OCI-LY7 (cell line): ENCODE measurements around the gene HCFC1. TPM values are rescaled to one million over a fixed set of nuclear protein-coding genes. Genes with fewer than 3 reads are reported as not detected.

ENCODE experiments used
- BruUV-seq: library from RNA; stranded (reverse); fragments of 400-500 nt; replicated peaks from 2 replicates; lab custom pipeline; 2021; lab: Mats Ljungman, UMichigan
- CTCF ChIA-PET: fragments of 300-600 bp; sonication (Branson Sonifier 250); formaldehyde crosslinking; loops from one replicate; lab custom pipeline; 2022; ENCODE audit warnings: antibody characterized with exemption; ENCODE audit not compliant: unreplicated experiment; lab: Charles Lee
- POLR2A ChIA-PET: fragments of 300-600 bp; sonication (Branson Sonifier 250); formaldehyde crosslinking; loops from one replicate; lab custom pipeline; 2022; ENCODE audit warnings: antibody characterized with exemption; lab: Charles Lee
- DNase-seq: peaks from one replicate; pipeline ENCODE4 v3.0.0-alpha.2; 2015; ENCODE audit warnings: low spot score
- H2AFZ ChIP-seq: fragments of 200-600 bp; sonication (generic), shearing (Covaris generic); 2 replicates; pipeline ENCODE4 v1.6.1; 2014; ENCODE audit warnings: mild to moderate bottlenecking, antibody characterized with exemption, low read length, moderate library complexity
- H3K27ac ChIP-seq: fragments of 200-600 bp; sonication (generic); 2 replicates; pipeline ENCODE4 v1.5.1; 2014; ENCODE audit warnings: mixed run types, low read depth, mild to moderate bottlenecking, moderate library complexity, low read length, inconsistent platforms; ENCODE audit not compliant: poor library complexity, severe bottlenecking
- H3K36me3 ChIP-seq: fragments of 200-600 bp; sonication (generic); 2 replicates; pipeline ENCODE4 v1.6.1; 2014; ENCODE audit warnings: mild to moderate bottlenecking, antibody characterized with exemption, low read length, moderate library complexity, mixed read lengths; ENCODE audit not compliant: insufficient read depth
- H3K4me1 ChIP-seq: fragments of 200-600 bp; sonication (generic); 2 replicates; pipeline ENCODE4 v1.5.1; 2014; ENCODE audit warnings: mild to moderate bottlenecking, low read length; ENCODE audit not compliant: insufficient read depth, poor library complexity, severe bottlenecking
- H3K4me2 ChIP-seq: fragments of 200-600 bp; sonication (generic); 2 replicates; pipeline ENCODE4 v1.6.1; 2014; ENCODE audit warnings: mild to moderate bottlenecking, low read length
- H3K4me3 ChIP-seq: fragments of 200-600 bp; sonication (generic); 2 replicates; pipeline ENCODE4 v1.5.1; 2014; ENCODE audit warnings: mild to moderate bottlenecking, low read depth, low read length; ENCODE audit not compliant: poor library complexity, severe bottlenecking
- H3K79me2 ChIP-seq: fragments of 200-600 bp; sonication (generic); 2 replicates; pipeline ENCODE4 v1.6.1; 2016; ENCODE audit warnings: low read depth, mild to moderate bottlenecking, low read length, moderate library complexity, mixed read lengths; ENCODE audit not compliant: insufficient read depth
- H3K9me2 ChIP-seq: fragments of 200-600 bp; sonication (generic); 2 replicates; pipeline ENCODE4 v1.6.1; 2016; ENCODE audit warnings: mild to moderate bottlenecking, low read length, mixed read lengths; ENCODE audit not compliant: insufficient read depth
- H3K9me3 ChIP-seq: fragments of 200-600 bp; sonication (generic); 2 replicates; pipeline ENCODE4 v1.6.1; 2014; ENCODE audit warnings: mild to moderate bottlenecking, mixed run types, low read length, mixed read lengths
- H4K20me1 ChIP-seq: fragments of 200-600 bp; sonication (generic); 2 replicates; pipeline ENCODE4 v1.6.1; 2014; ENCODE audit warnings: mild to moderate bottlenecking, antibody characterized with exemption, low read length, moderate library complexity, mixed read lengths; ENCODE audit not compliant: insufficient read depth
- CTCF ChIP-seq: fragments of 200-600 bp; sonication (generic); conservative IDR thresholded peaks from 2 replicates; pipeline ENCODE4 v1.5.1; 2014; ENCODE audit warnings: mild to moderate bottlenecking, antibody characterized with exemption, low read length, moderate library complexity, mixed read lengths
- EZH2phosphoT487 ChIP-seq: fragments of 200-600 bp; sonication (generic); IDR thresholded peaks from 2 replicates; pipeline ENCODE4 v1.6.1; 2018; ENCODE audit warnings: low read depth, borderline replicate concordance, mild to moderate bottlenecking, mixed run types, antibody characterized with exemption, low read length, moderate library complexity, mixed read lengths
- intact Hi-C: fragments of 100-400 bp; cut with micrococcal nuclease; formaldehyde crosslinking; loops from one replicate; pipeline ENCODE4 v1.10.0; 2022; ENCODE audit not compliant: unreplicated experiment
- total RNA-seq, 2 experiments: library from RNA; depleted of rRNA in 1 of 2; stranded (reverse); fragments of >200 nt in 1 of 2; shearing (Covaris generic) in 1 of 2; gene quantifications; 2 replicates each; pipeline ENCODE4 v1.2.3, GENCODE V29; 2014 to 2022

Gene HCFC1
- total RNA-seq, 2 experiments from 2014 or later, result 64.2 to 134 TPM

- H2AFZ ChIP-seq, result no peak overlapping the region
- TF ChIP-seq CTCF (peak; percentile 54), EZH2phosphoT487 (no peak)
- peaks cover 26% of the 10 kb centered on the region; the same call in 1 of the 2 replicates for H3K79me2 ChIP-seq
- no peak overlapping the region for H3K27ac ChIP-seq
- no TSS peak for BruUV-seq
- intact Hi-C loops, result loop anchor here (10.0 kb wide), 1 partner anchor 452 kb away; the partner anchor contains the start of genes EMD and FLNA
- H3K4me3 ChIP-seq, result no peak overlapping the region
- ChIA-PET CTCF (no interaction called here), POLR2A (interaction anchor here (0.6 to 1.4 kb wide), 3 partner anchors 25 to 593 kb away, joined by 3 read pairs; partner anchors contain the start of genes FAM3A, IDH3G and SSR4)
- no peak for DNase-seq
- no peaks in the 10 kb centered on the region for H3K9me2 ChIP-seq
- H3K4me2 ChIP-seq, result peak overlapping the region; percentile 100; the same call in 1 of the 2 replicates
- no peaks in the 10 kb centered on the region for H3K9me3 ChIP-seq
- H4K20me1 ChIP-seq, result no peaks in the 10 kb centered on the region
- peaks cover 14% of the 10 kb centered on the region for H3K36me3 ChIP-seq
- peaks cover 32% of the 10 kb centered on the region for H3K4me1 ChIP-seq
Observed at GRCh38 chrX:153922932-153923857, 48.4 kb downstream of the HCFC1 start.

- ChIA-PET POLR2A (interaction anchor here (1.0 kb wide), 1 partner anchor 127 kb away, joined by 3 read pairs; the partner anchor contains the start of genes IDH3G and SSR4), CTCF (no interaction called here)
- no TSS peak for BruUV-seq
- intact Hi-C loops, result loop anchor here (10.0 kb wide), 1 partner anchor 453 kb away; the partner anchor contains the start of genes EMD and FLNA
- H2AFZ ChIP-seq, result no peak overlapping the region
- no peak overlapping the region for H3K4me3 ChIP-seq
- no peaks in the 10 kb centered on the region for H4K20me1 ChIP-seq
- no peak for DNase-seq
- TF ChIP-seq CTCF (no peak), EZH2phosphoT487 (no peak)
- no peaks in the 10 kb centered on the region for H3K9me2 ChIP-seq
- no peak overlapping the region for H3K4me2 ChIP-seq
- H3K9me3 ChIP-seq, result no peaks in the 10 kb centered on the region
- H3K27ac ChIP-seq, result no peak overlapping the region
- peaks cover 26% of the 10 kb centered on the region; the same call in 1 of the 2 replicates for H3K79me2 ChIP-seq
- peaks cover 23% of the 10 kb centered on the region for H3K36me3 ChIP-seq
- H3K4me1 ChIP-seq, result peaks cover 32% of the 10 kb centered on the region
Observed at GRCh38 chrX:153921511-153922446, 49.8 kb downstream of the HCFC1 start.
